GM23248 (cell line): Measurements from ENCODE around the gene OR51I2. TPM values are rescaled to one million over a fixed set of nuclear protein-coding genes. Genes with fewer than 3 reads are reported as not detected.

ENCODE experiments used
- DNase-seq: peaks from one replicate; pipeline ENCODE4 v3.0.0-alpha.2; 2015
- H2AFZ ChIP-seq: fragments of 200-600 bp; sonication (generic); 2 replicates; pipeline ENCODE4 v1.6.1; 2016; ENCODE audit warnings: antibody characterized with exemption
- H3F3A ChIP-seq: fragments of 200-600 bp; sonication (generic); 2 replicates; pipeline ENCODE4 v1.6.1; 2016; ENCODE audit warnings: mild to moderate bottlenecking, antibody characterized with exemption, mixed run types; ENCODE audit not compliant: insufficient read depth
- H3K27ac ChIP-seq: fragments of 200-600 bp; sonication (generic); 2 replicates; pipeline ENCODE4 v1.5.1; 2016; ENCODE audit warnings: mild to moderate bottlenecking
- H3K27me3 ChIP-seq: fragments of 200-600 bp; sonication (generic); replicated peaks from 2 replicates; pipeline ENCODE4 v1.6.1; 2016; ENCODE audit warnings: mild to moderate bottlenecking; ENCODE audit not compliant: insufficient read depth
- H3K36me3 ChIP-seq: fragments of 200-600 bp; sonication (generic); 2 replicates; pipeline ENCODE4 v1.6.1; 2016; ENCODE audit warnings: low read depth, mild to moderate bottlenecking
- H3K4me1 ChIP-seq: fragments of 200-600 bp; sonication (generic); 2 replicates; pipeline ENCODE4 v1.6.1; 2016; ENCODE audit warnings: mild to moderate bottlenecking; ENCODE audit not compliant: insufficient read depth
- H3K4me2 ChIP-seq: fragments of 200-600 bp; sonication (generic); one replicate; pipeline ENCODE4 v1.6.1; 2016; ENCODE audit warnings: mild to moderate bottlenecking; ENCODE audit not compliant: unreplicated experiment
- H3K4me3 ChIP-seq: fragments of 200-600 bp; sonication (generic); 2 replicates; pipeline ENCODE4 v1.5.1; 2016; ENCODE audit warnings: mild to moderate bottlenecking
- H3K79me2 ChIP-seq: fragments of 200-600 bp; sonication (generic); 2 replicates; pipeline ENCODE4 v1.6.1; 2016; ENCODE audit warnings: mild to moderate bottlenecking; ENCODE audit not compliant: insufficient read depth
- H3K9ac ChIP-seq: fragments of 200-600 bp; sonication (generic); 2 replicates; pipeline ENCODE4 v1.6.1; 2016; ENCODE audit warnings: mild to moderate bottlenecking
- H3K9me2 ChIP-seq: fragments of 200-600 bp; sonication (generic); 2 replicates; pipeline ENCODE4 v1.6.1; 2016; ENCODE audit warnings: mixed run types, mild to moderate bottlenecking, moderate library complexity; ENCODE audit not compliant: insufficient read depth
- H3K9me3 ChIP-seq: fragments of 200-600 bp; sonication (generic); one replicate; pipeline ENCODE4 v1.6.1; 2017; ENCODE audit warnings: low read depth
- H4K20me1 ChIP-seq: fragments of 200-600 bp; sonication (generic); 2 replicates; pipeline ENCODE4 v1.6.0; 2016; ENCODE audit not compliant: insufficient read depth
- EZH2 ChIP-seq: fragments of 200-600 bp; sonication (generic); IDR thresholded peaks from 2 replicates; pipeline ENCODE4 v1.6.1; 2018; ENCODE audit warnings: antibody characterized with exemption, mild to moderate bottlenecking; ENCODE audit not compliant: insufficient read depth, poor library complexity, severe bottlenecking
- EZH2phosphoT487 ChIP-seq: fragments of 200-600 bp; sonication (generic); IDR thresholded peaks from 2 replicates; pipeline ENCODE4 v1.6.1; 2018; ENCODE audit warnings: antibody characterized with exemption, moderate library complexity, mild to moderate bottlenecking, low read depth; ENCODE audit not compliant: insufficient read depth
- WGBS, 2 experiments: methylation state at CpG; one replicate each; pipeline ENCODE4 v1.1.6; 2015 to 2017; ENCODE audit warnings: low lambda C conversion rate in 2 of 2, low coverage in 1 of 2; ENCODE audit errors: missing lambda C conversion rate in 2 of 2; 5-methylcytosine and 5-hydroxymethylcytosine counted together
- in situ Hi-C: fragments of 300-500 bp; cut with MboI; formaldehyde crosslinking; loops from 2 replicates; pipeline ENCODE4 v1.15.0; 2020
- polyA plus RNA-seq: library from polyadenylated mRNA; unstranded; fragments of >200 nt; fragmentation: Nextera tagmentation; extraction: Ambion mirVana; gene quantifications from 2 replicates; pipeline ENCODE4 v1.2.1, GENCODE V29; 2016
- total RNA-seq: library from RNA; depleted of rRNA; stranded (reverse); fragments of >200 nt; shearing (Covaris generic); gene quantifications from 2 replicates; pipeline ENCODE4 v1.2.3, GENCODE V29; 2014

The OR51I2 gene
- total and polyA plus RNA-seq, 2 experiments from 2014 or later, result not detected

- Histone ChIP-seq H3K9me2 (no peaks in the 10 kb centered on the region), H2AFZ (no peak overlapping the region), H3K4me3 (no peak overlapping the region), H3K36me3 (no peaks in the 10 kb centered on the region), H4K20me1 (no peaks in the 10 kb centered on the region), H3K4me1 (no peaks in the 10 kb centered on the region), H3K79me2 (no peaks in the 10 kb centered on the region), H3K9ac (no peak overlapping the region), H3F3A (no peaks in the 10 kb centered on the region), H3K9me3 (no peaks in the 10 kb centered on the region), H3K27me3 (no peaks in the 10 kb centered on the region; the same call in 1 of the 2 replicates), H3K27ac (no peak overlapping the region), H3K4me2 (no peak overlapping the region)
- in situ Hi-C loops, result no loop called here
- DNase-seq, result peak; percentile 2
- 37 to 46% methylated on average over 3 of the region's 3 CpGs for WGBS, 2 experiments
- TF ChIP-seq EZH2 (no peak), EZH2phosphoT487 (no peak)
Observed at GRCh38 chr11:5423131-5423530, 26.0 kb upstream of the OR51I2 start.

GRCh38 chr11:5441414-5441813 lies 7.7 kb upstream of the OR51I2 start, which contains the start of gene OR51I1:
OR51I1 (minus strand) TSS chr11:5441514; CDS start chr11:5441514, 0 bp downstream.
- Histone ChIP-seq H2AFZ (no peak within 1 kb of the TSS), H3F3A (no peaks in the 10 kb centered on the region), H3K4me2 (no peak within 1 kb of the TSS), H3K27ac (no peak within 1 kb of the TSS), H3K79me2 (no peaks in the 10 kb centered on the region), H4K20me1 (no peaks in the 10 kb centered on the region), H3K9me2 (no peaks in the 10 kb centered on the region), H3K9me3 (no peaks in the 10 kb centered on the region), H3K27me3 (no peaks in the 10 kb centered on the region), H3K36me3 (no peaks in the 10 kb centered on the region), H3K4me3 (no peak within 1 kb of the TSS), H3K9ac (no peak within 1 kb of the TSS), H3K4me1 (no peaks in the 10 kb centered on the region)
- WGBS, 2 experiments, result 7 to 20% methylated on average over 2 of the region's 2 CpGs
- in situ Hi-C loops, result no loop called here
- no peak for DNase-seq
- no peak for TF ChIP-seq EZH2phosphoT487
- no peak for TF ChIP-seq EZH2

GRCh38 chr11:5443835-5444393 lies 5.2 kb upstream of the OR51I2 start:
- Histone ChIP-seq H3K9ac (no peak overlapping the region), H3K4me3 (no peak overlapping the region), H3K36me3 (no peaks in the 10 kb centered on the region), H2AFZ (no peak overlapping the region), H3K9me3 (no peaks in the 10 kb centered on the region), H3K79me2 (no peaks in the 10 kb centered on the region), H3F3A (no peaks in the 10 kb centered on the region), H4K20me1 (no peaks in the 10 kb centered on the region), H3K4me2 (no peak overlapping the region), H3K27me3 (no peaks in the 10 kb centered on the region), H3K4me1 (no peaks in the 10 kb centered on the region), H3K27ac (no peak overlapping the region), H3K9me2 (no peaks in the 10 kb centered on the region)
- no peak for DNase-seq
- TF ChIP-seq EZH2phosphoT487 (no peak), EZH2 (no peak)
- in situ Hi-C loops, result no loop called here
- WGBS, 2 experiments, result 0 to 3% methylated on average over 2 of the region's 2 CpGs

GRCh38 chr11:5449432-5449831 lies 309 bp downstream of the OR51I2 start:
- Histone ChIP-seq H3K4me1 (no peaks in the 10 kb centered on the region), H3K9ac (no peak overlapping the region), H3K9me3 (no peaks in the 10 kb centered on the region), H3K79me2 (no peaks in the 10 kb centered on the region), H3K4me3 (no peak overlapping the region), H2AFZ (no peak overlapping the region), H3K27ac (no peak overlapping the region), H3K27me3 (no peaks in the 10 kb centered on the region), H3F3A (no peaks in the 10 kb centered on the region), H3K4me2 (no peak overlapping the region), H3K36me3 (no peaks in the 10 kb centered on the region), H4K20me1 (no peaks in the 10 kb centered on the region), H3K9me2 (no peaks in the 10 kb centered on the region)
- TF ChIP-seq EZH2phosphoT487 (no peak), EZH2 (no peak)
- WGBS, 2 experiments, result 22 to 29% methylated on average over 4 of the region's 4 CpGs
- in situ Hi-C loops, result no loop called here
- no peak for DNase-seq
